GM12878 (cell line): Measurements from ENCODE around the gene DNAH5.

Experiments used
- EP300 ChIP-seq, 2 experiments: fragments of 150-350 bp in 1 of 2; IDR thresholded peaks; 2 replicates each; pipeline ENCODE4 v1.6.1; 2011 to 2012; ENCODE audit warnings: low read depth in 2 of 2, low read length in 2 of 2, borderline replicate concordance in 1 of 2, improper control_type of control experiment in 1 of 2, inconsistent platforms in 1 of 2; ENCODE audit not compliant: control insufficient read depth in 1 of 2
- EZH2 ChIP-seq: IDR thresholded peaks from 2 replicates; pipeline ENCODE4 v1.6.1; 2012; ENCODE audit warnings: low read depth, mild to moderate bottlenecking, control low read depth, inconsistent platforms, low read length, borderline replicate concordance; ENCODE audit not compliant: control insufficient read depth
- LARP7 ChIP-seq: fragments of 450-650 bp; IDR thresholded peaks from 2 replicates; pipeline ENCODE4 v1.6.1; 2017; ENCODE audit warnings: mild to moderate bottlenecking
- ZBED1 ChIP-seq: IDR thresholded peaks from 2 replicates; pipeline ENCODE4 v1.6.1; 2016; ENCODE audit warnings: borderline replicate concordance

GRCh38 chr5:13658761-13659160 lies 285.7 kb downstream of the DNAH5 start:
- no peak for TF ChIP-seq EZH2
- no peak for TF ChIP-seq EP300 (IDR thresholded peaks at IDR 0.05; ENCODE audit: borderline replicate concordance in 1 of 2, control insufficient read depth in 1 of 2, low read depth in 2 of 2, low read length in 2 of 2)
- TF ChIP-seq LARP7 = no peak
- no peak for TF ChIP-seq ZBED1
